ENCODE data around the gene PRPH2. TPM values are rescaled to one million over a fixed set of nuclear protein-coding genes. Genes with fewer than 3 reads are reported as not detected.

PRPH2 gene
- total and polyA plus RNA-seq, 2 donors from 2014 or later: 0.75 to 1.6 TPM

GRCh38 chr6:42726026-42726425 is 3.6 kb upstream of the PRPH2 start:
- DNase-seq: no peak
- TF ChIP-seq, protein P1, sequence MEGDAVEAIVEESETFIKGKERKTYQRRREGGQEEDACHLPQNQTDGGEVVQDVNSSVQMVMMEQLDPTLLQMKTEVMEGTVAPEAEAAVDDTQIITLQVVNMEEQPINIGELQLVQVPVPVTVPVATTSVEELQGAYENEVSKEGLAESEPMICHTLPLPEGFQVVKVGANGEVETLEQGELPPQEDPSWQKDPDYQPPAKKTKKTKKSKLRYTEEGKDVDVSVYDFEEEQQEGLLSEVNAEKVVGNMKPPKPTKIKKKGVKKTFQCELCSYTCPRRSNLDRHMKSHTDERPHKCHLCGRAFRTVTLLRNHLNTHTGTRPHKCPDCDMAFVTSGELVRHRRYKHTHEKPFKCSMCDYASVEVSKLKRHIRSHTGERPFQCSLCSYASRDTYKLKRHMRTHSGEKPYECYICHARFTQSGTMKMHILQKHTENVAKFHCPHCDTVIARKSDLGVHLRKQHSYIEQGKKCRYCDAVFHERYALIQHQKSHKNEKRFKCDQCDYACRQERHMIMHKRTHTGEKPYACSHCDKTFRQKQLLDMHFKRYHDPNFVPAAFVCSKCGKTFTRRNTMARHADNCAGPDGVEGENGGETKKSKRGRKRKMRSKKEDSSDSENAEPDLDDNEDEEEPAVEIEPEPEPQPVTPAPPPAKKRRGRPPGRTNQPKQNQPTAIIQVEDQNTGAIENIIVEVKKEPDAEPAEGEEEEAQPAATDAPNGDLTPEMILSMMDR (IDR thresholded peaks at IDR 0.05; ENCODE audit: borderline replicate concordance, extremely low read depth, insufficient read depth): no peak
- no peak for FAIRE-seq
- H3K27ac ChIP-seq (ENCODE audit: low read depth in 2 of 2, low read length in 2 of 2): peak overlapping the region; percentile 30 to 71
- no peaks in the 10 kb centered on the region for H3K9me3 ChIP-seq (ENCODE audit: control insufficient read depth in 2 of 3, insufficient read depth in 1 of 3, low read length in 3 of 3)
- peaks cover 0 to 2% (median 0%) of the 10 kb centered on the region in 3 donors for H3K4me1 ChIP-seq (ENCODE audit: control insufficient read depth in 2 of 3, insufficient read depth in 2 of 3, low read depth in 1 of 3, low read length in 3 of 3)
- H3K27me3 ChIP-seq (ENCODE audit: control insufficient read depth, insufficient read depth, low read length): no peaks in the 10 kb centered on the region
- intact Hi-C loops (cut with DNase I): loop anchor here (10.0 kb wide), 1 partner anchor 61 kb away; no protein-coding TSS in a partner anchor
- H3K9ac ChIP-seq (ENCODE audit: low read length in 3 of 3): peak overlapping the region in 1 of 3 donors; percentile 9
- no peaks in the 10 kb centered on the region for H3K36me3 ChIP-seq (ENCODE audit: control insufficient read depth in 2 of 3, insufficient read depth in 3 of 3, low read length in 3 of 3)
- peak overlapping the region in 2 of 3 donors; percentile 68 to 96 for H3K4me3 ChIP-seq (ENCODE audit: low read length in 3 of 3)

GRCh38 chr6:42724825-42725224 is 2.4 kb upstream of the PRPH2 start:
- TF ChIP-seq, protein P1 (IDR thresholded peaks at IDR 0.05; ENCODE audit: borderline replicate concordance, extremely low read depth, insufficient read depth): no peak
- Histone ChIP-seq H3K27me3 (ENCODE audit: control insufficient read depth, insufficient read depth, low read length) (no peaks in the 10 kb centered on the region), H3K9ac (ENCODE audit: low read length in 3 of 3) (no peak overlapping the region), H3K4me3 (ENCODE audit: low read length in 3 of 3) (no peak overlapping the region), H3K9me3 (ENCODE audit: control insufficient read depth in 2 of 3, insufficient read depth in 1 of 3, low read length in 3 of 3) (no peaks in the 10 kb centered on the region), H3K27ac (ENCODE audit: low read depth in 2 of 2, low read length in 2 of 2) (no peak overlapping the region), H3K4me1 (ENCODE audit: control insufficient read depth in 2 of 3, insufficient read depth in 2 of 3, low read depth in 1 of 3, low read length in 3 of 3) (peaks cover 0 to 2% (median 0%) of the 10 kb centered on the region in 3 donors), H3K36me3 (ENCODE audit: control insufficient read depth in 2 of 3, insufficient read depth in 3 of 3, low read length in 3 of 3) (no peaks in the 10 kb centered on the region)
- intact Hi-C loops (cut with DNase I): loop anchor here (10.0 kb wide), 1 partner anchor 60 kb away; no protein-coding TSS in a partner anchor
- FAIRE-seq (no peak), DNase-seq (no peak)

DNA sequence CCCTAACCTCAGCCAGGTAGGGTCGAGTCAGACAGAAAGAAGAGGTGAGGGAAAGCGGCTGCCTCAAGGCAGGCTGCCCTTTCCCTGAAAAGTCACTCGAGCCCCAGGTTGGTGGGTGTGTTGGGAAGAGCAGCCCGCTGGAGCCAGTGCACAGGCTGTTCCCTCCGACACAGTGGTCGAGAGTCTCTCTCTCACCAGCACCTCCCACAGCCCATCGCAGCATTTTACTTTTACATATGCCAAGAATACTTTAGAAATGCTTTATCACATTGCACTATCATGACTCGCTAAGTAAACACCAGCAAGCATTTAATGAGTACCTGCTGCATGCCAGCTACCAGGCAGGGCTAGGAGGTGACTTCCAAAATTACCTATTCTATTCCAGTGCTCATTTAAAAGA is 1.7 kb downstream of the PRPH2 start:
- no peak overlapping the region for H3K4me3 ChIP-seq (ENCODE audit: low read length in 3 of 3)
- H3K27me3 ChIP-seq (ENCODE audit: control insufficient read depth, insufficient read depth, low read length): no peaks in the 10 kb centered on the region
- no peaks in the 10 kb centered on the region for H3K36me3 ChIP-seq (ENCODE audit: control insufficient read depth in 2 of 3, insufficient read depth in 3 of 3, low read length in 3 of 3)
- TF ChIP-seq, protein P1 (IDR thresholded peaks at IDR 0.05; ENCODE audit: borderline replicate concordance, extremely low read depth, insufficient read depth): no peak
- no peak overlapping the region for H3K9ac ChIP-seq (ENCODE audit: low read length in 3 of 3)
- intact Hi-C loops (cut with DNase I): loop anchor here (10.0 kb wide), 1 partner anchor 56 kb away; no protein-coding TSS in a partner anchor
- no peak overlapping the region for H3K27ac ChIP-seq (ENCODE audit: low read depth in 2 of 2, low read length in 2 of 2)
- no peaks in the 10 kb centered on the region for H3K9me3 ChIP-seq (ENCODE audit: control insufficient read depth in 2 of 3, insufficient read depth in 1 of 3, low read length in 3 of 3)
- DNase-seq (no peak), FAIRE-seq (no peak)
- no peaks in the 10 kb centered on the region for H3K4me1 ChIP-seq (ENCODE audit: control insufficient read depth in 2 of 3, insufficient read depth in 2 of 3, low read depth in 1 of 3, low read length in 3 of 3)

DNA sequence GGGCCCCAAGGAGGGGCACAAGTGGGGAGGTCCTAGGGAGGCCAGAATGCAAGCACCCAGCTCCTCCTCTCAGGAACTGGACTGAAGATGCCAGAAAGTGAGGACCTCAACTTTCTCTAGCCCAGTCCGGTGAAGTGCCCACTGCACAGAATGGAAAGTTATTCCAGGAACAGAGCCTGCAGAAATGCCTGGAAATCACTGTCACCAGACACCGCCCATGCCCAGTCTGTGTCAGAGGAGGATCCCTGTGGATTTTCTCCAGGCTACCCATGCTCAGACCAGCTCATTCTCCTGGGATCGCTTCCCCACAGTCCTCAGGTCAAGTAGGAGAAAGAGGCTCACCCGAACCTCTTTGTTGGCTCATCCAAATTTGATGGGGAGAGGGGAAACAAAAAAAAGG is 6.5 kb downstream of the PRPH2 start:
- Histone ChIP-seq H3K27ac (ENCODE audit: low read depth in 2 of 2, low read length in 2 of 2) (no peak overlapping the region), H3K36me3 (ENCODE audit: control insufficient read depth in 2 of 3, insufficient read depth in 3 of 3, low read length in 3 of 3) (no peaks in the 10 kb centered on the region), H3K4me3 (ENCODE audit: low read length in 3 of 3) (no peak overlapping the region), H3K9ac (ENCODE audit: low read length in 3 of 3) (no peak overlapping the region), H3K27me3 (ENCODE audit: control insufficient read depth, insufficient read depth, low read length) (no peaks in the 10 kb centered on the region), H3K9me3 (ENCODE audit: control insufficient read depth in 2 of 3, insufficient read depth in 1 of 3, low read length in 3 of 3) (peaks cover 0 to 7% (median 0%) of the 10 kb centered on the region in 3 donors), H3K4me1 (ENCODE audit: control insufficient read depth in 2 of 3, insufficient read depth in 2 of 3, low read depth in 1 of 3, low read length in 3 of 3) (no peaks in the 10 kb centered on the region)
- intact Hi-C loops (cut with DNase I): no loop called here
- DNase-seq (peak in 1 of 5 donors; percentile 10), FAIRE-seq (no peak)
- TF ChIP-seq, protein P1 (IDR thresholded peaks at IDR 0.05; ENCODE audit: borderline replicate concordance, extremely low read depth, insufficient read depth): no peak

Data from kidney (tissue), 14 donors.